HG02678 (cell line): Measurements from ENCODE around the gene MARCHF9.

Experiments
- ATAC-seq: cut with Tn5 transposase; IDR thresholded peaks from one replicate; pipeline ENCODE4 v1.9.1; 2021; ENCODE audit warnings: mild to moderate bottlenecking, moderate library complexity; ENCODE audit not compliant: unreplicated experiment

The MARCHF9 gene

GRCh38 chr12:57737467-57738460 is 17.1 kb upstream of the MARCHF9 start:
- ATAC-seq = no peak

GRCh38 chr12:57738661-57739237 is 16.2 kb upstream of the MARCHF9 start, which contains the start of gene AGAP2:
Gene AGAP2 (minus strand): TSS chr12:57738742. CDS start chr12:57738246, 496 bp downstream.
- no peak for ATAC-seq

GRCh38 chr12:57739387-57739786 is 15.5 kb upstream of the MARCHF9 start:
- ATAC-seq = no peak

DNA sequence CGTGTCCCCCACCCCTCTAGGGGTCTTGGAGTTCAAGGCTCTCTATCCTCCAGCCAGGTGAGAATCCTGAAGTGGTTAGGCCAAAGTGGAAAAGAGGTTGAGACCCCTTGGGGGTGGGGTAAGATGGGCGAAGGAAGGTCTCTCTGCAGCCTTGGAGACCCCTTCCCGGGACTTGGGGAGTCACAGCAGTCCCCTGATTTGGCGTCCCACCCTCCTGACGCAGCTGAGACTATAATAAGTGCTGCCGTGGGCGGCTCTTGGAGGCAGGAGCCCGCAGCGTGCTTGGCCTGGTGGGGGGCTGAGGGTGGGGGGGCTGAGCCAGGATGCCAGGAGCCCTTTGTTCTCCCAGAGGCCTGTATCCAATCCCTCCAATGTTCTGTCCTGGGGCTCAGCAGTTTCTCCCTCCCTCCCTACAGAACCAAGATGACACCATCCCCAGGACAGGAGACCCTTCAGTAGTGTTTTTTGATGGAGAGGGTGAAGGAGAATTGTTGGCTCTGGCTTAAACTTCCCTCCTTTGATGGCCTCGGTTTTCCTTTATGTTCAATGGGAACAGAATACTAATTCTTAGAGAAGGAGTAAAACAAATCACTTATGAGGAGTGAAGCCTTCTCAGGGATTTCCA is 14.9 kb upstream of the MARCHF9 start:
- no peak for ATAC-seq

DNA sequence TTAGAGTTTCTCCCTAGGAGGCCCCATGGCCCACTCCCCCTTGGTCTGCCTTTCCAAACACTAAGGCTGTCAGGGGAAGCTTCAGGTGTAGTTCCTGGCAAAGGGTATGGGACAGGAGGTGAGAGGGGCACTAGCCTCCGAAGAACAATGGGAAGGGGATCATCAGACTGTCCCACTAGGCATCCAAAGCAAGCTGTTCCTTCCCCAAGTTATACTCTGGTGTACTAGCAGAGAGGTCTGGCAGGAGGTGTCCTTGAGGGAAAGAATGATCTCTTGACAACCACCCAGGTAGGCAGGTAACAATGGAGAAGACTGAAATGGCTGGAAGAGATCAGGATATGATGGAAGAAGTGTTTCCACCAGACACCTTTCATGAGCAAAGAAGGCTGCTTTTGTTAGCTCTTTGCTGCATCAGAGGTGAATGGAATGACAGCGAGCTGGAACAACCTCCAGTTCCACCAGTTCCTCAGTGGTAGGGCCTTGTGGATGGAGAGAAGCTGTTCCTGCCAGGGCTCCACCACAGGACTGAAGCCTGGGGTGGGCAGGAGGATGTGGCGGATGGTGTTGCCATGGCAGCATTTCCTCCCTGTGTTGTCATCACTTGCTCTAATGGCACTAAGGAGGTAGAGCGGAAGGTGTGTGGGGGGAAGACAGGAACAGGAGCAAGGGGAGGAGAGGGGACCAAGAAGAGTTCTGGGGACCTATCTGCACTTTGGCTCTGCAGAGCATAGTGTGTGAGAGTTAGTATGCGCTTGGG is 14.1 kb upstream of the MARCHF9 start:
- peak; percentile 43 for ATAC-seq

DNA sequence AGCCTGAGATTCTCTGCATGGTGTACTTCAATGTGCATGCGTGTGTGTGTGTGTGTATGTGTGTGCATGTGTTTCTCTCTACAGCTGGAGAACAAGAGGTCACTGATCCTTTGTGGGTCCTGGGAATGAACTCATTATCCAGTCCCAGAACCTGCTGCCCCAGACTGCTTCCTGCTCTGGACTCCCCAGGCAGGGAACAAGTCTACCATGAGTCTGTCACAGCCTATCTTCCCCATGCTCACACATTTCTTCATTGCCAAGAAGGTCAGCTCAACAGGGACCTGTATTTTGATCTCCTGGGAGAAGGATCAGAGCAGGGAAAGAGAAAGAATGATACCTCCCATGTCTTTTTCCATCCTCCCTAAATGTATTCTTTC is 13.5 kb upstream of the MARCHF9 start:
- ATAC-seq = no peak

DNA sequence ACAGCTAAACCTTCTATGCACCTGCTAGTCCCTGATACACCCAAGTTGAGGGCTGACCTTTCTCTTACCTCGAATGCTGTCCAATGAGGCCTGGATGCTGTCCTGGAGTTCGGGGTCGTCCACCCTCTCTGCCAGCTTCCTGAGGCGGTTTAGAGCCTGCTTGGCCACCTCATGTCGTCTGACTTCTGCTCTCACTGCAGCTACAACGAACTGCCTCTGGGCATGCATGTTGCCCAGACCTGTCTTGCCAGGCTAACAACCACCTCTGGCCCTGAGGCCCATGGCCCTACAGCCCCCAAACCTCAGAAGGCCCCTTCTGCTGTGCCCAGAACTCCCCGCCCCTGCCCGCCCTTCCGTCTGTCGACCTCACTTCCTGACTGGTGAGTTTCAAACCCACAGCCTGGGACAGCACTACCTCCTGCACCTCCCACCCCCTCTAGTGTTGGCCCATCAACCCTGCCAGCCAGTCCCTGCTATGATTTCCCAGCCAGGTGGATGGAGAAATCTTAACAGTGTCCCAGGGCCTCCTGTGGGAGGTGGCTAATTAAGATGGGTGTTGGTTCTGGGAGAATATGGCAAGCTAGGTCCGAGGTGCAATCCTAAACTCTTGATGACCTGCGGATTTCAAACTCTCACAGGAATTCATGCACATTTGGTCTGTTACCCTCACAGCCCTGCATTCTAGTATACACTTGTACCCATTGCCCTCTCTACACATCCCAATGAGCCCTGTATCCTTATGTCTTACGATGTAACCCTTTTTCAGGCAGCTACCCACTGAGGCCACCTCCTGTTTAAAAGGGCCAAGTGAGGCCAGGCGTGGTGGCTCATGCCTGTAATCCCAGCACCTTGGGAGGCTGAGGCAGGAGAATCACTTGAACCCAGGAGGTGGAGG is 12.8 kb upstream of the MARCHF9 start:
- peak; percentile 55 for ATAC-seq

DNA sequence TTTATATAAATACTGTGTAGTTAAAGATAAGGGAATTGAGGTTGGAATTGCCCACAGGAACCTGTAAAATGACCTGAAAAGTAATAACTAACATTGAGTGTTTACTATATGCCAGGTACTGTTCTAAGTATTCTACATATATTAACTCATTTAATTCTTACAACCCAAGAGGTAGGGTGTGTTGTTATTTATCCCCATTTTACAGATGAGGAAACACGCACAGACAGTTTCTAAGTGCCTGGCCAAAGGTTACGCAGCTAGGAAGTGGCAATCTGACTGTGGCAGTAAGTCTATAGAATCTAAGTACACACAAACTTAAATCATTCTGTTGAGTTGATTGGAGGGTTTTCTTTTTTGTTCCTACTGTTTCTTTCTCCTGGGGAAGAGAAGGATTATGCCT is 11.1 kb upstream of the MARCHF9 start:
- ATAC-seq = no peak

DNA sequence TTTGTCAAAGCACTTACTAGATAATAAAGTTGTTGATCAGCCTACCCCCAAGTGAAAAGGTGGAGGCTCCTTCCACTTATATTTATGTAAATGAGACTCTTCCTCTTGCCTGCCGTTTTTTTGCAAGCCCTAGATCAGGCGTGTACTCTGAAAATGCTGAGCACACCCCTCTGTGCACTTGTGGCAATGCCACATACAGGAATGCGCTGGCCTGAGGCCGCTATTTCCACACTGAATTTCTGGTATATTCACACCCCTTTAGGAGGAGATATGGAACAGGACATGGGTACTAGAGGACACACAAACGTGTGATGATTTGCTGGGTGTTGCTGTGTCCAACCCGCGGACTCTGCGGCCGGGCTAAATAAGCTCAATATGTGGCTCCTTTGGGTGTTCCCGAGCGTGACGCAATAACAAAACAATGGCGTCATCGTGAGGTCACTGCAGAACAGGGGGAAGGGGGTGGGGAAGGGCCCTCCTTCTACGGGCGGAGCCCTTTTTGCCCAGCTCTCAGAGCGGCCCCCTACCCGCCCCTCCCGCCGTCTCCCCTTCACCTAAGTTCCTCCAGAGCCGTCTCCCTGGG is 10.6 kb upstream of the MARCHF9 start:
- ATAC-seq = peak; percentile 40

- ATAC-seq = peak; percentile 87
Measured at GRCh38 chr12:57744777-57745484, 10.0 kb upstream of the MARCHF9 start, which contains the start of gene TSPAN31. Gene TSPAN31 (plus strand): TSS chr12:57745039. CDS start chr12:57745155, 116 bp downstream.

- ATAC-seq = no peak
Measured at GRCh38 chr12:57745485-57745881, 9.4 kb upstream of the MARCHF9 start.

- ATAC-seq = no peak
Measured at GRCh38 chr12:57746025-57746424, 8.9 kb upstream of the MARCHF9 start.

DNA sequence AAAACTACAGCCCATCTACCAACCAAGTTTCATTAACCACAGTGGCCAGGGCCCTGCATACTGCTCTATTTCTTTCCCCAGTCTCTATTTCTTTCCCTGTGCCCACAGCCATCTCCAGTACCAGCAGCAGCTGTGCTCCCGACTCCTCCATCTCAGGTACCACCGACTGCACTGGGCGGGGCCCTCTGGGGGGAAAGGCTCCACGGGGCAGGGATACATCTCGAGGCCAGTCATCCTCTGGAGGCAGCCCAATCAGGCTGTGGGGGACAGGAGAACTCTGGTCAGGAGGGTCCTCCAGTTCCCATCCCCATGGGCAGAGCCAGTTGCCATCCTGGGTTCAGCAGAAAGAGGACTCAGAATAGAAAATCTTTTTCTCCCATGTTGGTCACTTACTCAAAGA is 5.8 kb upstream of the MARCHF9 start:
- no peak for ATAC-seq

GRCh38 chr12:57750561-57751431 is 4.1 kb upstream of the MARCHF9 start:
- no peak for ATAC-seq

DNA sequence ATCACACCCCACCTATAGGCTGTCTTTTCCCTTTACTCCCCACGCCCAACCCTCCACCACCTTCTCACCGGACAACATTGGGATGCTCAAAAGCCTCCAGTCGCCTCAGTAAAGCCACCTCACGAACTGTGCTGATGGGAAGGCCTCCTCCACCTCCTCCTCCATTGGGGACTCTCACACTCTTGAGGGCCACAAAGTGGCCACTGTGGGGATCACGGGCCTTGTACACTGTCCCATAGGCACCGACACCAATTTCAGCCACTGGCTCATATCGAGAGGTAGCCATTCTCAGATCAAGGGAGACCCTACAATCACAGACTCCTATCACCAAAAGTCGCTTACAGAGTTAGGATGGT is 3.5 kb upstream of the MARCHF9 start:
- no peak for ATAC-seq

DNA sequence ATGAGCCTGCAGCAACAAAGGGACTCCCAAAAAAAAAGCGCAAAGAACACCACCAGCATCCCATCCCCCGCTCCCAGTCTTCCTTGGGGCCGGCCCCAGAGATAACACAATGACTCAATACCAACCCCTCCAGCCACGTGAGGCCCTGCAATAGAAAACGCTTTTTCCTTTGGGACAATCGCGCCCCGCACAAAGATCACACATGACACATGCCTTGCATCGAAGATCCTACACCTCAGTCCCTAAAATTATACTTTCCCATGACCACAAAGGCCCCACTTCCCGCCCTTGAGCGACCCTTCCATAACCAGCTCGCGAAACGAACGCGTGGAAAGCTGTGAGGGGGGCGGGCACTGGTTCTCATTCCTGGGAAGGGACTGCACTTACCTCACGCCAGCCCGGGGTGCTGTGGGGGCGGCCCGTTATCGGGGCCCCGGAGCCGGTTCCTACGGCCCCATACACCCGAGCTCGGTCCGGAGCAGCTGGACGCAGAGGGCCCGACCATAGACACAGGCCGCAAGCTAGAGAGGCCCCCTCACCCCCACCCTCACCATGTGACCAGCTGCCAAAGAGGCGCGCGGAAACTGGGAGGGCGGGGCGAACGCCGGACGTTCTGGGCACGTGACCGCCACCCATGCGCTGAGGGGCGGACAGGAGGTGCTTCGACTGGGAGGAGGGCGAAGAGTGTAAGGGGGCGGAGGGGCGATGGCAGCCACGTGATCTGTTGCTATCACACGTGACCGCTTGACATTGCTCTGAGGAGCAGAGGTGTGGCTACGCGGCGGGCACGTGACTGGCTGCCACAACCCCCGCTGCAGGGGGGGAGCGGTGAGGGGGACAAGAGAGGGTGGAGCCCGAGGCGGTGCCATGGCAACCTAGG is 2.9 kb upstream of the MARCHF9 start, which contains the start of gene CDK4:
Gene CDK4 (minus strand): TSS at position 523 of the 880 bp plus-strand sequence. CDS start 593 bp downstream, outside the sequence.
- ATAC-seq = peak; percentile 73

DNA sequence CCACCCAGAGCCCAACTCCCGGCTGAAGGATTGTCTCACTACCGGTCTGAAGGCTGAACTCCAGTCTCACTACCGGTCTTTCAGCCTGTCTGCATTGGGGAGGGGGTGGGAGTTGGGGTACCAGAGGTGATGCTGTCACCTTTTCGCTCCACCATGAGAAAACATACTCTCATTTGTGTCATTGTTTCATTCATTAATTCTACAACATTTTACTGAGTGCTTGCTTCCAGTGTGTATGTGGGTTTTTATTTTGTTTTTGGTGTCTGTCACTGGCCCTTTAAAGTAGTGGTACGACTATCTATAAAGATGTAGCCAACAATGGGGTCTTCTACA is 2.3 kb upstream of the MARCHF9 start:
- no peak for ATAC-seq
